Cerebellar cortex (tissue), 1 donor: ENCODE data around the gene RSPO3.

Experiments used
- DNase-seq: peaks from one replicate; pipeline ENCODE4 v3.0.0-alpha.2; 2015; ENCODE audit warnings: low spot score

Gene RSPO3

GRCh38 chr6:127162836-127163235, 44.4 kb downstream of the RSPO3 start:
- peak; percentile 37 for DNase-seq

DNA sequence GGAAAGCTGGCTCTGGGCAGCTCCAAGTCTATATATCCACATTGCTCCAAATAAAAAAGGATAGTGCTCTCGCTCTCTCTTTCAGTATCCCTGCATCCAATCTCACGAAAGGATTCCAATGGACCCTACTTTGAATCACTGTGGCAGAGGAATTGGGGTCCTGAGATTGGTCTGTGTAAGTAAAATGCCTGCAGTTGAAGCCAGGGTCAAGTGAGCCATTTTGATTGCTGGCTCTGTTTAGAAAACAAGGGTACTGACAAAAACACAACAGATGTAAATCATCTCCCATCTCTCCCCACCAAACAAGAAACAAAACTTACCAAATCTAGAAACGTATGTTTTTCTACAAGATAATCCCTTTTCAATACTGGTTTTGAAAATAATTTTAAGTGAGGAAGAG, 45.6 kb downstream of the RSPO3 start:
- DNase-seq: peak; percentile 49

GRCh38 chr6:127164565-127164964, 46.1 kb downstream of the RSPO3 start:
- peak; percentile 26 for DNase-seq

DNA sequence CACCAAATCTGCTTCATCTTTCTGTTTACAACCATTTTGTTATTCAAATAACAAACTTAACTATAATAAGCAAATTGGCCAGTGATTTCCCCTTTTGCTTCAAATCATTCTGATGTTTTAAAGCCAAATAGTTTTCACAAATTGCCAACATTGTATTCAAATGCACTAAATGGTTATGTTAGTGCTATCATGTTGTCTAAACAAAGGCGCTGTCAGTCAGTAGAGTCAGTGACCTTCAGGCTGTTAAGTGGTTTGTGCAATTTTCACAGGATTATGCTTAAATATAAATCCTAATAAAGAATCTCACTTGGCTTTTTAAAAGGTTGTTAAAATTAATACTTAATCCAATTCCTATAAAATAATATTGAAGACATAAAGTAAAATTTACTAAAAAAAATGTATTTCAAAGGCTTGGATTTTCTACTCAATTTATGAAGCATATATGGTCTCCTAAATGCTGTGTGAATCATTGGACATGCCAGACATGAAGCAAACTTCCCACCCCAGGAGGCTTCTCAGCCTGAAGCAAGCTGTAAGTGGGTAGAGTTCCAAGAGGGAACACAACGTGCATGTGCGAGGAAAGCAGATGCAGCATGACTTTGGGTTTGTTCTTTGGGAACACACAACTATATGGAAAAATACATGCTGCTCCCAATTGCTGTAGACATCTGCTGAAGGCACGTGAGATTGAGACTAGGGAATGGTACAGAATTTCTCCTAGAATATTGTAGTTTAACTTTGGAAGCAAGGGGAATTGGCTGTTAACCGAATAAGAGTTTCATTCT, 54.9 kb downstream of the RSPO3 start:
- DNase-seq: peak; percentile 54

GRCh38 chr6:127176146-127176545, 57.7 kb downstream of the RSPO3 start:
- DNase-seq: no peak

DNA sequence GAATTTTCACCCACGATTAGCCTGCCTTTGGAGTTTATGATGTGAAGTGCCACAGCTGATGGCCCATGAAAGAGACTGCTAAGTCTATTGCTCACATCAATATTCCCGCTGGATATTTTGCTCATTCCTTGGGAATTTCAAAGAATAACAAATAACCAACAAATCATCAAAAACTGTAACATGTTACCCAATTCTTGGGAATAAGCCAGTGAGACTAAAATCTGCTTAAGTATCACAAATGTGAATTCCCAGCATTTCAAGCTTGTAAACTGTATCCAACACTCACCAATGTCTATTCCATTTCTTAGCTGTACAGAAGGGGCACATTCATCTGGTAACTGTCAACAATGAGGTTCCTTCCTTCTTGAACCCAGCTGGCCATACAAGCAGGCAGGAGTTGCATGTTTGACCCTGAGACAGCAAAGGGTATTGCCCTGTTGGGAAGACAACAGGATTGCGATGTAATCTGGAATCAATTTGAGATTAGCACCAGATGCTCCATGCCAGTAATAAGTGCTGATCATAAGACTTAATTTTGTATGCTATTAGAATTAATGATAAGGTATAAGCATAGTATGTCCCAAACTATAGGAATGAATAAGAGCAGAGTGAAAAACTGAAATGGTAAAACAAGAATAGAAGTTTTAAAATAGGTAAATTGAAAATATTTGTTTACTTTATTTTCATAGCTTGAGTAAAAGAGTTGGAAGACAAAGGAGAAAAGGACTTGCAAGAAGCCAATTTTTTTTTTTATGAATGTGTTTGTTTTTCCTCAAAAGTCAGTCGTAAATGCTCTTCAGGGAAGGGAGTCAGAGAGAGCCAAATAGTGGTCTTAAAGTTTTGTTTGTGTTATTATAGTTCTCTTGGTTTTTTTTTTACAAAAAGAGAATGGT, 58.8 kb downstream of the RSPO3 start:
- DNase-seq: no peak

- DNase-seq: no peak
These were observed 59.4 kb downstream of the RSPO3 start for GRCh38 chr6:127177923-127178231.

GRCh38 chr6:127178746-127179145, 60.3 kb downstream of the RSPO3 start:
- DNase-seq: no peak

DNA sequence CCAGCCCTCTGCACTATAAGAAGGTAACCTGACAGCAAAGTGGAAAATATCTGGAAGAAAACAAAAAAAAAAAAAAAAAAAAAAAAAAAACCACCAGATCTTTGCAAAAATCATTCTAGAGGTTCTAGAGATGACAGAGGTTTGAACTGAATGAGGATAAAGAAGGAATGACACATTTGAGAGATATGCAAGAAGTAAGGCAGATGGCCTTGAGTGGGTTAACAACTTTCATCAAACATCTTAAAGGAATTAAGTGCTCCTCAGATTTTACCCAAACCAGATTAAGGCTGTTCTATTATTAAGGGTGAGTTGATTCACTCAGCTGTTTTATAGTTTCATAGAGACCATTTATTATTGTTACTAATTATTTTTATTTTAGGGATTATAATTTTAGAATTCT, 62.0 kb downstream of the RSPO3 start:
- no peak for DNase-seq

DNA sequence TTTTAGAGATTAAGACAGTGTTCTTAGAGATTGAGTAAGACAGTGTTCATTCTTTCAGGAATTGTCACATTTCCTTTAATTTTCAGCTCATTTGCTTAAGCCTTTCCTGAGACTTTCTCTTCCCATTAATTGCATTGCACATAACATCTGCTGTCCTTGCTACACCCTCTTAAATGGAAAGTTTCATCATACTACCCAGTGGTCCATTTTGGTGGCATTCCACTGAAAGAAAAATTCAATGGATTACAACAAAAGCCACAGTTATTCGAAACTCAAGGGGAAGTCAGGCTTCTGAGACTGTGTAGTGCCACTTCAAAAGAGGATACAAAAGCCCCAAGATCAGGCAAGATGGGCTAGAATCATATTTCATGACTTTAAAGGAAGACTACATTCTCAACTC, 64.0 kb downstream of the RSPO3 start:
- DNase-seq: no peak

GRCh38 chr6:127185437-127185995, 67.0 kb downstream of the RSPO3 start:
- DNase-seq: no peak

DNA sequence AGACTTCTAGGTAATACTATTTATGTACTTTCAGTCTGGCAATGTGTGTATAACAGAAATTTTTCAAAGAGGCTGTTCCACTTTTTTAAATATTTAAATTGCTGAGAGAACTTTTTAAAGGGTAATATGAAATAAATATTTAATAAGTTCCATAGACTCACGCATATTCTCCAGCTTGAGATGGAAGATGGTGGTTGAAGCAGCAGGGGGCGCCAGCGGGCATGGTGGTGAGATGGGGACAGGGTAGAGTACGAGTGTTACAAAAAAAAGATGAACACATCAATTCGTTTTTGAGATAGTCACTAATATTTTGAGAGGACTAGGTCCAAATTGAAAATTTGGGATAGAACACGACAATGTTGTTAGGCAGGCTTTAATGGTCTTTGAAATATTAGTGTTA, 68.4 kb downstream of the RSPO3 start:
- no peak for DNase-seq

- no peak for DNase-seq
These were observed 70.3 kb downstream of the RSPO3 start for GRCh38 chr6:127188744-127189143.

GRCh38 chr6:127190552-127190951, 72.1 kb downstream of the RSPO3 start:
- DNase-seq: no peak

DNA sequence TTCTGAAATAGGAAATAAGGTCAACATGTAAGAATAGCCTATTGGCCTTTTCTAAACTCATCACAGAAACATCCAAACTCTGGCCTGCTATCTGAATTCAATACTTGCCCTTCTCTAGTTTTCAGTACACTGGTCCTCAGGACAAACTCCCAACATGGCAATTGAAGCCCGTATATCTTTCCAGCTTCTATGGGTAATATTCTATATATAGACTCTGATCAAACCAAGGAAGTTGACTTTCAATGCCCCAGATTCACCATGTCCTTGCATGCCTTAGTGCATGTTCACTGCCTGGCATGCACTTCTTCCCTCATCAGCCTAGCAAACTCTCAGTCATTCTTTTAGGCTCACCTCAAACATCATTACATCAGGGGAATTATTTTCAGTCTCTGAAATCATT, 73.2 kb downstream of the RSPO3 start:
- DNase-seq: no peak

- DNase-seq: no peak
These were observed 74.6 kb downstream of the RSPO3 start for GRCh38 chr6:127192911-127193541.

- no peak for DNase-seq
These were observed 77.4 kb downstream of the RSPO3 start for GRCh38 chr6:127195833-127196232.

- no peak for DNase-seq
These were observed 80.1 kb downstream of the RSPO3 start for GRCh38 chr6:127198549-127198948.

GRCh38 chr6:127199470-127199869, 81.0 kb downstream of the RSPO3 start:
- no peak for DNase-seq

GRCh38 chr6:127200114-127200513, 81.6 kb downstream of the RSPO3 start:
- DNase-seq: no peak

DNA sequence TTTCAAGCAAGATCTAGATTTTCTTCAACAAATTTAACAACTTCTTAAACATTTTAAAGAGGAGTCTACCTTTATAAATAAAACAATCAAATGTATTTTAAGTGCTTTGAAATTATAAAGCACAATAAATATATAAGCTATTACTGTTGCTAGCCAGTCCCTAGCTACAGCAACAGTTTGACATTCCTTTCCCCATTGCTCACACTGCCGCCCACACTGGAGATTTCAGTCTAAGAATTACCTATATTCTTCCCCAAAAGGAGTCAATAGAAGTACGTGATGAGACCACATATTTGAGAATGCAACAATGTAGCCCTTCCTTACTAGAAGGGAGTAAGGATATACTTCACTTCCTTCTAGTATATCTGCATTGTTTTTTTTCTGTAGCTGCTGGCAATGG, 82.8 kb downstream of the RSPO3 start:
- DNase-seq: no peak

- no peak for DNase-seq
These were observed 84.2 kb downstream of the RSPO3 start for GRCh38 chr6:127202676-127203075.

DNA sequence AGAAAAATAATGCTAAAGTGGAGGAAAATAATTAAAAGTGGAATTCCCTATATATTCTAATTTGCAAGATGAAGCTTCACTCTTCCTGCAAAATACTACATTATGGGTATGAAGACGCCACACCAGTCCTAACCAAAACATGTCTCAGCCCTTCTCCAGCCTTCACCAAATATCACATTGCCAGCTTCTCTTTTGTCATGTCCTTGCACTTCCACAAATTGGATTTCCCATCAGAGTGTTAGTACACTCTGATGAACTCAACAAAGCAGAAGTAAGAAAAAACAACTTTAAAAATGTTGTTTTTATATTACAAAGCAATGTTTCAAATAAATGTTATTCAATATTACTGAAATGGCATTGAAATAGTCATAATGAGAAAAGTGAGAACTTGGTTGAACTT, 85.8 kb downstream of the RSPO3 start:
- DNase-seq: no peak
